GM18498 (cell line): Measurements from ENCODE around the gene PDLIM4.

Source experiments
- ATAC-seq: cut with Tn5 transposase; IDR thresholded peaks from one replicate; pipeline ENCODE4 v1.9.1; 2021; ENCODE audit warnings: mild to moderate bottlenecking, moderate library complexity; ENCODE audit not compliant: unreplicated experiment

PDLIM4 gene

DNA sequence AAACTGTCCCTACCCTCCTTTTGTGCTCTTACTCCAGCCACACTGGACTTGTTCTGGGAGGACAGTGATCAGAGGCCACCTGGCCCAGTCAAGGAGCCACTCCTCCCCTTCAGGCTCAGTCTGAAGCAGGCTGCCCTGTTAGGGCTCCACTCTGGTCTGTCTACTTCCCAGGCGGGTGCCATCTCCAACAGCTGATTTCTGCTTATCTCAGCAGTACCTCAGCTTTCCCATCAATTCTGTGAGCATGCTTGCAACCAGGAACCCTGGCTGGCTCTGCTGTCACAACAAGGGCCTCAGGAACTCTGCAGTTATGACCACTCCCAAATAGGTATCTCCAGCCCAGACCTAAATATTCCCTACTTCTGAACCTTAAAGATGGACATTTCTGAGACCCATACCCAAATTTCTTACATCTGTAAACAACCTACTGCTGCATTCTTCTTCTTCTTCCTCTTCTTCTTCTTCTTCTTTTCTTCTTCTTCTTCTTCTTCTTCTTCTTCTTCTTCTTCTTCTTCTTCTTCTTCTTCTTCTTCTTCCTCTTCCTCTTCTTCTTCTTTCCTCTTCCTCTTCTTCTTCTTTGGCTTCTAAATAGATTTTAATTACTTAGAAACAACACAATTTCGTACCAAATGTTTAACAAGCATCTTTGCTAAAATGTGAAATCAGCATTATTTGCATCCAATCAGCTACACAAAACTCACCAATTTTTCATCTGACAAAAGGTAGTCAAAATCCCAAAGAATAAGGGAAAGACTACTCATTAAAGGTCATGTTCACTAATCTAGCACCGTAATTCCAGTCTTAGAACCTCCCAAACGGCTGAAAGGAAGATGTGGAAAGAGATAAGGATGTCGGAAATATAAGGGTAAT is 23.1 kb downstream of the PDLIM4 start:
- no peak for ATAC-seq

DNA sequence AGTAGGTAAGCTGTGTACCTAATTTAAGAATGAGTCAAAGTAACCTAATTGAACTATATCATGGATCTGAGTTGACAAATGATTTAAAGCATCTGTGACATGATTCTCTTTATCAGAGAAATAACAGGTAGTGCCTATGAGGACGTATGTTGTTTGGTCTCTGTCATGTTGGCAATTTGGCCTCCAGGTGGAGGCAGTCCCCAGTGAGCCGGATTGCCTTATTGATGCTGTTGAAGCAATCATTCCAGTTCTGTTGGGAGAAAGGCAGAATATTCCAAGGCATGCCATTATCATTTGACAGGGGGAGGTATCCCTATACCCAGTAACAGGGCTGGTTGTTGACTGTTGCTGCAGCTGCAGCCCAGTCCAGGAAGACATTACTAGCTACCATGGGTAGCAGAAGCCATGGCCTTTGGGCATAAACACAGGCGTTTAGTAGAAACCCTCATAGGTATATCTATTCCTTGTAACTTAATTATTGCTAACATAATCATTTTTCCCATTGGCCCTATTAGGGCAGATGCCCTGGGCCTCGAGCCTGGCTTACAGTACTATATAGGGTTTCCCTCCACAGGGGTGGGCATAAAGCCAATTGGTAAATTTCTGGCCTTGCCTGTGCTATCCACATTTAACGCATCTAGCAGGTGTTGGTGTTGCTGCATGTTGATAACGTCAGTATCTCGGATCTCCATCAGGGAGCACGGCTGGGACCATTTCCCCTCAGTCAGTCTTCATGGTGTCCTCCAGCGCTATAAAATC is 24.5 kb downstream of the PDLIM4 start:
- no peak for ATAC-seq

DNA sequence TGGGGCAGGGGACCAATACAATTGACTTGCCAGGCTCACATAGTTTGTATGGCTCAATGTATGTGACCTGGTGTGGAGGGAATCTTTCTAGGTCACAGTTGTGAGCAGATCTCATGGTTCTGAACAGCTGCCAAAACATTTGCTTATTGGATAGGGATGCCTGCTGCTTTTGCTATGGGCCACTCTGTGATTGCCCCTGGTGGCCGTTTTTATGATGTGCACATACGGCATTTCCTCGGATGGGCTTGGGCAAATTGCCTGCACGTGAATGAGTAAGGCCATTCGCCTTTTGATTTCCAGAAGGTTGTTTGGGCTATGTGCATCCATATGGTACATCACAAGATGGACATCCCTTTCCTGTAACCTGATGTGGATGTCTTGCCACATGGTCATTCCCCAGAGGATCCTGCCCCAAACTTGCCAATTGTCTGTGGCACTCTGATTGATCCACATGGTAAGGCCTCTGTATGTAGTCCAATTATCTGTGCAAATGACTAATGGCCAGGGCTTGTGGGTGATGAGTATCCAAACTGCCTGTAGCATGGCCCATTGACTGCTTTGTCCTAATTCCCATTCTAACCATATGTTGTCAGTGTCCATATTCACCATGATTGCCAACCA is 26.0 kb downstream of the PDLIM4 start:
- no peak for ATAC-seq

DNA sequence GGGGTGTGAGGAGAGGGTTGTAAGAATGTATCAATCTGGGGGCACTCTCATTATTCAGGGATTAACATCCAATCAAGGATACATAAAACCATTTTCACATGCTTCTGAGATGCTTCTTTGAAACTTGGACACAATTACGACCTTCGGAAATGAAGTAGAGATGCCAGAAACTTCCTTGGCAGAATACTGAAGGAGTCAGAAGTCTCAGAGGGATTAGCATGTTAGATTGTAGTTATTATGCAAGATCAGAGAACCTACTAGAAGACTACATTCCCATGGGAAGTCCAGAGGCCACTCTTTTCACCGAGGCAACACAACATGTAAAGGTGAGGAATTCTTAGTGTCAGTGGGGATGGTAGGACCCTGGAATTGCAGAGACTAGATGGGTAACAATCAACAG is 31.6 kb downstream of the PDLIM4 start:
- ATAC-seq = no peak

DNA sequence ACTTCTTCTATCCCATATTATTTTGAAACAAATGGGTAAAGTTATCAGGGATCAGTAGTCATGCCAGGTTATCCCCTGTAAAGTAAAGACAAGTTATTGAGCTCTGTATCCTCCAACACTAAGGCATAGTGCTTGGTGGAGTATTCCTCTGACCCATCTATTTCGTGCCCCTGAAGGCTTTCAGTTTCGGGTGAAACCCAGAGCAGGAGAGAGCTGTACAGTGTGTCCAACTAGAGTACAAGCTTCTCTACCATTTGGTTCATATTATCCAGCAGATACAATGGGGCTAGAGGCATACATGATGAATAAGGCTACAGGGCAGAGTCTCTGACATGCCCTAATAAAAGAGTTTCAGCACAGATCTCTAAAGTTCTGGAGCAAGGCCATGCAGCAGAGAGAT is 33.5 kb downstream of the PDLIM4 start:
- no peak for ATAC-seq

DNA sequence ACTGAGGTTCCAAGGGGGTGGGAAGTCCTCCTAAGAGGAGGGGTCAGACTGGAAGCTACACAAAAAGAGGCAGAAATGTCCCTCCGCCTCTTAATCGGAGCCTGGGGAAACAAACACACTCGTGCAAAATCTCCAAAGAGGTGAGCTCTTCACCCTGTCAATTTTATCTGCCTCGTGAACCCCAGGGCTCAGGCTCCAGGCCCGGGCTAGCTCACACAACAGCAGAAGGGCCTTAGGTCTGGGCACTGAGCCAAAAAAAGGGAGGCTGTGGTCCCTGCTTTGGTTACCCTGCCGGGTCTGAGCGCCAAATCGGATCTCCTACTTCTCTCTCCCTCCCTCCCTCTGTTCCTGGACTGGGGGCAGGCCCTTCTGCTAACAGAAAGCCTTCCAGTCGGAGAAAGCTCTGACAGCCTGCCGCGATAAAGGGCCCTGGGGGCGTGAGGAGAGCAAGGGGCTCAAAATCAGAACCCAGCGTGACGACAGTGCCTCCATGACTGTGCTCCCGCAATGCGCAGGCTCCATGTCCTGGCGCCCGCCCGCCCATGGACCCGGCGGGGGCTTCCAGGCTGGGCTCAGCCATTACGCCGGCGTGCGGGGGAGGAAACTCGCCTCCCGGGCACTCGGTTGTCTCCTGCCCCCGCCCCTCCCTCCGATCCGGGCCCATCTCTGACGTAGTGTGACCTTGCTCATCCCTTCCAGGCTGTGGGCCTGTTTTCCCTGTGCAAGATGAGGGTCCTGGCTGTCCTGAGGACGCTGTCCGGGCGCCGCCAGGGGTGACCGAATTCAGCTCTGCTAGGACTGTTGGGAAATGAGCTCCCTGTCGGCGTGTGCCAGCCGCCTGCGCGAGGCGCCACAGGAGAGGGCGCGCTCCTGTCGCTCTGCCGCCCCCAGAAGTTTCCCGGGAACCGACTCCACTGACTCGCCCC is 35.8 kb downstream of the PDLIM4 start:
- peak; percentile 47 for ATAC-seq

DNA sequence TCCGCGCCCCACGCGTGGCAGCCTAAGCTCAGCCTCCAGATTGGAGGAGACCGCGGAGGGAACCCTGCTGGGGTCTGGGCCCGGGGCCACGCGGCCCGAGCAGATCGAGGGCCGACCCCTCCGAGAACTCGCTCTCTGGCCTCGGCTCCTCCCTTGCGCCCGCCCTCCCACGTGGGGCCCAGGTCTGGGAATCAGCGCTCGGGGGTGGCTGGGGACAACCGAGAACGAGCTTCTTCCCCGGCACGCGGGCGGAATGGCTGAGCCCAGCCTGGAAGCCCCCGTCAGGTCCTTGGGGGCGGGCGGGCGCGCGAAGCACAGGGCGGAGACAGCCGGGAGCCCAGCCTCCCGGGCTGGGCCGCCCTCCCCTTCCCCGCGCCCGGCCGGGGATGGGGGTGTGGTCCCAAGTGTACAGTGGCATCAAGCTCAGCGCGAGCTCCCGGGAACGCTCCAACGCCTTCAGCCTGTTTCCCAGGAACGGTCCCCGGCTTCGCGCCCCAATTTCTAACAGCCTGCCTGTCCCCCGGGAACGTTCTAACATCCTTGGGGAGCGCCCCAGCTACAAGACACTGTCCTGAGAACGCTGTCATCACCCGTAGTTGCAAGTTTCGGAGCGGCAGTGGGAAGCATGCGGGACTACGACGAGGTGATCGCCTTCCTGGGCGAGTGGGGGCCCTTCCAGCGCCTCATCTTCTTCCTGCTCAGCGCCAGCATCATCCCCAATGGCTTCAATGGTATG is 36.7 kb downstream of the PDLIM4 start, which contains the start of gene SLC22A4:
Gene SLC22A4, plus strand, starts transcription at position 403 of the 736 bp plus-strand sequence. Its CDS starts 223 bp downstream, at position 626.
- peak; percentile 75 for ATAC-seq

DNA sequence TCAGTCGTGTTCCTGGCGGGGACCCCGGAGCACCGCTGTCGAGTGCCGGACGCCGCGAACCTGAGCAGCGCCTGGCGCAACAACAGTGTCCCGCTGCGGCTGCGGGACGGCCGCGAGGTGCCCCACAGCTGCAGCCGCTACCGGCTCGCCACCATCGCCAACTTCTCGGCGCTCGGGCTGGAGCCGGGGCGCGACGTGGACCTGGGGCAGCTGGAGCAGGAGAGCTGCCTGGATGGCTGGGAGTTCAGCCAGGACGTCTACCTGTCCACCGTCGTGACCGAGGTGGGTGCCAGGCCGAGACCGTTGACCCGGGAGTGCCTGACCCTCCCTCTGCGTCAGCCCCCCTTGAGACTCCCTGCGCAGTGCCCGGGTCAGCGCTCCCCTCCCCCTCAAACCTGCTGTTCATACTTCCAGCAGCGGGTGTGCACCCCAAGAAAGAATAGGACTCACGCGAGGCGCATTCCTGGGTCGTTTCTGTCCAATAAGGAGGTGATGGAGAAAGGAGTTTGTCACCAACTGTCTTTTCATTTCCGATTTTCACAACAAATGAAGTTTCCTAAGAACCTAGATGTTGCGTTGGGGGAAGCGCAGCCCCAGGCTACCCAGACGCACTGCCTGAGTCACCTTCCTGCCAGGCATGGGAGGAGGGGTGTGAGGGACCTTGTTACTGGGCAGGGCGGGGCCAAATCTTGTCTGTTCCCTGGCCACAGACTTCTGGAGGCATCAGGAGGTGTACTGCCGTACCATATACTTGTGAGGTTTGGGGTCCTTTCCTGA is 37.4 kb downstream of the PDLIM4 start:
- ATAC-seq = peak; percentile 25

DNA sequence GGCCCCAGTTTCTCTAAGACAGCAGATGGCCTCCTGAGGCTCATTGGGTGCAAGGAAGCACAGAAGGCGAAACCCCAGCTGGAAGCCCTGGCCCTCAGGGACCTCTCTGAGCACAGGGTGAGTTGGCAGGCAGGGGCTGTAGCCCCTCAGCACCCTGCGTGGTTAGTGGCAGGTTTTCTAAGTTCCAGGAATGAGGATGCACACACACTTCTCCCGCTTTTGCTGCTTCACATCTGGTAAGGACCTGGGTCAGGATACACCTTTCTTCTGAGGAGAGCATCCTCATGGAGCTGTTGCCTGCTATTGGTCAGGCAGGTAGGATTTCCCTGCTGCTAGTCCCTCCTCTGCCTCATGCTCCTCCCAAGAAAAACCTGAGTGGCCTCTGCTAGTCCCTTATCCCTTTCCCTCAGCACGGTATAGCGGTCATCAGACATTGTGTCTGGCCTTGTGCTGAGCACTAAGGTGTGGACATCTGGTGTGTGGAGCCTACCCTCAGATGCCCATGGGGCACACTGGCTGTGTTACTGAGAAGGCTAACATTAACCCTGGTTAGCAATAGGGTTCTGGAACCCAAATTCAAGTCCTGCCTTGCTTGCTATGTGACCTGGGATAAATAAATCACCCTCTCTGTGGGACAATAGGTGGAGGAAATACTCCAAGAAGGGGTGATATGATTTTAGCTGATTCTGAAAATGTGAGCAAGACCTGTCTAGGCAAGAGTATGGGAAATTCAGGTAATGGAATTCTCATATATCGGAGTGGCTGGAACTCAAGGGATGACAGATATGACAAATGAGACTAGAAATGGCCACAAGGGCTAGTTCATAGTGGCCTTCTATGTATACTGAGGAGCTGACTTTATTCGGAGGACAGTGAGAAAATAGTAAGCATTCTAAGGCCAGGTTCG is 38.3 kb downstream of the PDLIM4 start:
- no peak for ATAC-seq

DNA sequence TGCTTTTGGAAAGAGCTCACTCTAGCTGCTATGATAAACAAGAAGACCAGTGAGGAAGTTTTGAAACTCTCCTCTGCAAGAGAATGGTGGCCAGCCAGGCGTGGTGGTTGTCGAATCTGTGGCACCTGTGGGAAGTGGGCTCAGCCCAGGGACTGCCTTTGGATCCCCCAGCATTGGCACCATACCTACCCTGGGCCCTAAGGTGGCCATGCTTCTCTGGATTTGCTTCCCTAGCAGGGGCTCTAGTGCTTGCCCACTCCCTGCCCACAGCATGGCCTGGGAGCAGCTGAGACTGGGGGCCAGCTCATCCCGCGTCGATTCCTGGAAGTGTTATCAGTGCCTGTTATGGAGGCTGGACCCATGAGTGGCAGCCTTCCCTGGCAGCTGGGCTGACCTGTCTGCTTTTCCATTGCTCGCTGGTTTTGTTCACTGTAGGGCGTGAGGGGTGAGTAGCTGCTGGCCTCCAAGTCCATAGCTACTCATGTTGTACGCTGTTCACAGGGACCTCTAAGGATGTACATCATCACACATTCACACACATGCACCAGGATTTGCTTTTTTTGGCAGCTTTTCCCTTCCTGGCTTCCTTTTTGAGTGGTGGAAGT is 39.0 kb downstream of the PDLIM4 start:
- no peak for ATAC-seq

DNA sequence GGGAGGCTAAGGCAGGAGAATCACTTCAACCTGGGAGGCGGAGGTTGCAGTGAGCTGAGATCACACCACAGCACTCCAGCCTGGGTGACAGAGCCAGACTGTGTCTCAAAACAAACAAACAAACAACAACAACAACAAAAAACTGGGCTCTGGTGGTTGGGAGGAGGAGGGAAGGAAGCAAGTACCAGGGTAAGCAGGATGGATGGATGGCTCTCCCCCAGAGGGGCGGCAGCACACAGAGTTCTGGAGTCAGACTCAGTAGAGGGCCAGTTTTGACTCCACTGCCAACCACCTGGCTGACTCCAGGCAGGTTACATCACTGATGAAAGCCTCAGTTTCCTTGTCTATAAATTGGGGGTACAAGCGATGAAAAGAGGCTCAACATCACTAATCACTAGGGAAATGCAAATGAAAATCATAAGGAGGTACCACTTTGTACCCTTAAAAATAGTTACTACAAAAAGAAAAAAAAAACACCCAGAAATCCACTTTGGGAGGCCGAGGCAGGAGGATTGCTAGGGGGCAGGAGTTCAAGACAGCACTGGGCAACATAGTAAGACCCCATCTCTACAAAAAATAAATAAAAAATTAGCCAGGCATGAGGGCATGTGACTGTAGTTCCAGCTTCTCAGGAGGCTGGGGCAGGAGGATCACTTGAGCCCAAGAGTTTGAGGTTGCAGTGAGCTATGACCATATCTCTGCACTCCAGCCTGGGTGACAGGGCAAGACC is 39.9 kb downstream of the PDLIM4 start:
- no peak for ATAC-seq

DNA sequence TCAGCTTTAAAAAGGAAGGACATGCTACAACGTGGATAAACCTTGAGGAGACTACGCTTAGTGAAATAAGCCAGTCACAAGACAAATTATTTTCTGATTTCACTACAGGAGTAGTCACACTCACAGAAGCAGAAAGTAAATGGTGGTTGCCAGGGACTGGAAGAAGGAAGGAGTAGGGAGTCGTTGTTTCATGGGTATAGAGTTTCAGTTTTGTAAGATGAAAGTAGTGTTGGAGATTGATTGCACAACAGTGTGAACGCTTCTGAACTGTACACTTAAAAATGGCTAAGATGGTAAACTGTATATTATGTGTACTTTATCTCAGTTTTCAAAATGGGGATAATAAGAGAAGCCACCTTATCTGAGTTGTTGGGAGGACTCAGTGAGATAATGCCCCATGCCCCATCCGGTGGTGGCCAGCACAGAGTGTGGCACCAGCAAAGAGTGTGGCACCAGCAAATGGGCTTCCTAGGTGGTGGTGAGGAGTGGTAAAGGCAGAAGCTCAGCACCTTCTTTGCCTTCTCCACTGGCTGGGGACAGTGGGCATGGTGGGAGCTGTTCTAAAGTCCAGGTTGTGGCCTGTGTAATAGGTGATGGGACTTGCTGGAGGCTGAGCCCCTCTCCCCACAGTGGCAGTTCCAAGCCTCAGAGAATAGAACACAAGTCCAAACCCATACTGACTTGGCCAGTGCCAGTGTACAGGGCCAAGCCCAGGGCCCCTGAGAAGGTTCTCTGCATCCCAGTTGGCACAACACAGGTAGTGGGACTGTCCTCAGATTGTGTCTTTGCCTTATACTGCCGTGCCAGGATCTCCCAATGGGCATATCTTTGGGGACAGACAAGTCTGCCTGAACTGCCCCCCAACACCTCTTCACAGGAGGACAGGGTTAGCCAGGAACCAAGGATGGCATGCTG is 41.1 kb downstream of the PDLIM4 start:
- no peak for ATAC-seq

DNA sequence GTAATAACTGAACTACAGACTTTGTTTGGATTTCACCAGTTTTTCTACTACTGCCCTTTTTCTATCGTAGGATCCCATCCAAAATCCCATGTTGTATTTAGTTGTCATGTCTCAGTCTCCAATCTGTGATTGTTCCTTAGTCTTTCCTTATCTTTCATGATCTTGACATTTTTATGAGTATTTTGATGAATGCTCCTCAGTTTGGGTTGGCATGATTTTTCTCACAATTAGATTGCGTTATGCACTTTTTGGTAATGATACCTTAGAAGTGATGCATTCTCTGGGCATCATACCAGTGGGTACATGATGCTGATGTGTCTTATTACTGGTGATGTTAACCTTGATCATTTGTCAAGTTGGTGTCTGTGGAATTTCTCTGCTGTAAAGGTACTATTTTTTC is 42.4 kb downstream of the PDLIM4 start:
- ATAC-seq = no peak

DNA sequence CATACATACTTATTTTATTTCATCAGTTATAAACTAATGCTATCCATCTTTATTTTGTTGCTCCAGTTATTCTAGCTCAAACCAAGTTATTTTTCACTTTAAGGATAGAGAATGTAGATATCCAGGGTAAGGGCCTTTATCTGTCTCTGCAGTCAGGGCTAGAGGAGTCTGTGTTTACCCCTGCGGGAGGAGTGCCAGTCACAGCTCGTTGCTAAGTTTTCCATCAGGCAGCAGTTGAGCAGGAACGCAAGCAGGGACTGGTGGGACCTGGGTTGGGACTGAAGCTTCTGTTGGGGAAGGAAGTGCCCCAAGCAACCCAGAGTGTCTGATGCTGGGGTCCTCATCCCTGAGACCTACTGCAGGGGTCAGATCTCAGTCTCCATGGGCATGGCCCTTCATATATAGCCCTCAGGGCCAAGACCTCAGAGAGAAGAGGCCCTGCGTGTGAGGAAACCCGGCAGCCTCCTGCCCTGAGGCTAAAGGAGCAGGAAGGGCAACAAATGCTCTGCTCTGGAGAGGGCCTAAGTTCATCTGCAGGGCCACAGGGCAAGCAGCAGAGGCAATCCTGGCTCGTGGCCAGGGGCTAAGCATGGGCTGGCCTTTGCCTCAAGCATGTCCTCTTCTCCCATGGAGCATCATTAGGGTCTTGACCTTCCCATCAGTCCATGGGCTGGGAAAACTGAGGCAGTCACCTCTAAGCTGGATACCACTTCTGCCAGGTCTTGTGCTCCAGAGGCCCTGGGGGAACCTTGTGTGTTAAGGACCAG is 43.3 kb downstream of the PDLIM4 start:
- ATAC-seq = no peak
